GM21360 (cell line): ENCODE data around the gene ALDH3A2.
"Not testable (repeated sequence)": the region's sequence is repeated elsewhere in the genome, so short reads cannot be mapped to it uniquely, and the experiment has no call there.

Experiments
- ATAC-seq: cut with Tn5 transposase; IDR thresholded peaks from one replicate; pipeline ENCODE4 v1.9.1; 2021; ENCODE audit warnings: mild to moderate bottlenecking, moderate library complexity; ENCODE audit not compliant: unreplicated experiment

ALDH3A2 gene

GRCh38 chr17:19649274-19649541, 657 bp downstream of the ALDH3A2 start:
- no peak for ATAC-seq

GRCh38 chr17:19650826-19651225, 2.3 kb downstream of the ALDH3A2 start:
- ATAC-seq, result no peak

GRCh38 chr17:19651451-19652238, 3.1 kb downstream of the ALDH3A2 start:
- ATAC-seq, result no peak

DNA sequence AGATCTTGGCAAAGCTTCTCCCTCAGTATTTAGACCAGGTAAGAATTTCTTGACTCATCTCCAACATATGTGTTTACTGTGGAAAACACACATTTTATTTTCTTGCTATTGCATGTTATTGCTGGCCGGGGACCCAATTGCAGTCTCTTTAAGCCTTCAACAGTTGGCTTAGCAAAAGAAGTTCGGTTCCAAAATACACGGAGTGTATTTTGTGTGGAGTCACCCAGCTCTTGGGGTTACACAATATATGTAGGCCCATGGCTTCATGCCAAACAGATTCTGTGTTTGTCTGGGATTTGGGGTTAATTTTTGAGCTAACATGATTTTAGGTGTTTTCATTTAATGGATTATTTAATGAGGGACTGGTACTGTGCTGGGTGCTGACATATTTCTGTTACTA, 4.0 kb downstream of the ALDH3A2 start:
- no peak for ATAC-seq

DNA sequence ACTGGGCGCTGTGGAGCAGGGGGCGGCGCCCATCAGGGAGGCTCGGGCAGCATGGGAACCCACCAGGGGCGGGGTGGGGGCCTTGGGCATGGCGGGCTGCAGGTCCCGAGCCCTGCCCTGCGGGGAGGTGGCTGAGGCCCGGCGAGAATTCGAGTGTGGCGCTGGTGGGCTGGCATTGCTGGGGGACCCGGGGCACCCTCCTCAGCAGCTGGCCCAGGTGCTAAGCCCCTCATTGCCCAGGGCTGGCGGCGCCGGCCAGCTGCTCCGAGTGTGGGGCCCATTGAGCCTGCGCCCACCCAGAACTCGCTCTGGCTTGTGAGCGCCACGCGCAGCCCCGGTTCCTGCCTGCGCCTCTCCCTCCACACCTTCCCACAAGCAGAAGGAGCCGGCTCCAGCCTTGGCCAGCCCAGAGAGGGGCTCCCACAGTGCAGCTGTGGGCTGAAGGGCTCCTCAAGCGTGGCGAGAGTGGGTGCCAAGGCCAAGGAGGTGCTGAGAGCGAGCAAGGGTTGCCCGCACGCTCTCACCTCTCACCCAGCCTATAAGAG, 5.9 kb downstream of the ALDH3A2 start:
- no peak for ATAC-seq

DNA sequence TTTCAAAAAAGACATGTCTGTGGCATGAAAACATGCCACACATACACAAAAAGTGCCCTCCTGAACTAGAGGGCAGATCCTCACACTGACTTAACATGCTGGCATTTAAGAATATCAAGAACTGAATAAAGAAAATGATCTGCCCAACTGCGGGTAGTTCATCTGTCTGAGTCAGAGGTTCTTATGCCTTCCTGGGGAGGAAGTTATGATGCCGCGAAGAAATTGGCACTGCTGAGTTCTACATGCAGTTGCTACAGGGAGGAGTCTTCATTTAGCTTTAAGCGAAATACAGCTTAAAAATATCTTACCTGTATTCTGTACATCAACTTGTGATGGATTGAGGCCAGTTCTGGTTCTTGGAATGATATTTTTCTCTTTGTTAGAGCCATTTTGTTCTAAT, 6.3 kb downstream of the ALDH3A2 start:
- ATAC-seq, result no peak

DNA sequence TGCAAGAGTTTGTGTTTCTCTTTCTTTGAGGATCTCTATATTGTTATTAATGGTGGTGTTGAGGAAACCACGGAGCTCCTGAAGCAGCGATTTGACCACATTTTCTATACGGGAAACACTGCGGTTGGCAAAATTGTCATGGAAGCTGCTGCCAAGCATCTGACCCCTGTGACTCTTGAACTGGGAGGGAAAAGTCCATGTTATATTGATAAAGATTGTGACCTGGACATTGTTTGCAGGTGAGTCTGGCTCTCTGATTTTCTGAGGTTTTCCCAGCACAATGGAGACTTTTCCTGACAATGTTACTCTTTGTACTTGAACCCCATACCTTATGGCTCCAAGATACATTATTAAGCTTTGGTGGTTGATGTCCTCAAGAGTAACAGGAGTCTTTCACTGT, 7.8 kb downstream of the ALDH3A2 start:
- ATAC-seq, result no peak

DNA sequence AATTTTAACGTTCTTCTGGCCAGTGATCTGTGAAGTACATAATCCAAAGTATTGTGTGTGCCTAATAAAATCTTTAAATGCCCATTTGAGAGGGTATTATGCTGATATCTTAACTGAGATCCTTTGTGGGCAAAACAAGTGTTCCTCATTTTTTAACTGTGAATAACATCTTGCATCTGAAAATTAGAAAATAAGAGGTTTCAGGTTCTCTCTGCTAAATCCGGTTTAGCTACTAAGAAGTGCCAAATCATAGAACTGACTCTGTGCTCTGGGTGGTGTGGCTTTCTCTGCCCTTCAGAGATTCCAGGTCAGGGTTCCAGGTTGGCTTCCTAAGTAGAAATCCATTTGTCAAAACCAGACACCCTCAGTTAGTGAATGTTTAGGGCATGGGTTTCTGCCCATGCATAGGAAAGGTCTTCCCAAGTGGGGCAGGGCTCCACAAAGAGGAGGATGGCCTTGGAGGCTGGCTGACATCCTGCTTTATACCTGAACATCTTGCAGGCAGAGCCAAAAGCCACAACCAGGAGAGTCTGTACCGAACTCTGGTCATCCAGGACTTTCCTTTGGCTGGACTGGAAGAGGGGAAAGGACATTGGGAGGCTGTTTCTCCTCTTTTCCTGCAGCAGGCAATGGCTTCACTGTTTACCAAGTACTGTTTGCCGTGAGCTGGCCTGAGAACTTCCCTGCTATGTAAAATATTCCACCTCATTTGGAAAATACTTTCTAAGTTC, 8.5 kb downstream of the ALDH3A2 start:
- ATAC-seq, result no peak

- no peak for ATAC-seq
These were observed 11.0 kb downstream of the ALDH3A2 start for GRCh38 chr17:19659366-19660177.

DNA sequence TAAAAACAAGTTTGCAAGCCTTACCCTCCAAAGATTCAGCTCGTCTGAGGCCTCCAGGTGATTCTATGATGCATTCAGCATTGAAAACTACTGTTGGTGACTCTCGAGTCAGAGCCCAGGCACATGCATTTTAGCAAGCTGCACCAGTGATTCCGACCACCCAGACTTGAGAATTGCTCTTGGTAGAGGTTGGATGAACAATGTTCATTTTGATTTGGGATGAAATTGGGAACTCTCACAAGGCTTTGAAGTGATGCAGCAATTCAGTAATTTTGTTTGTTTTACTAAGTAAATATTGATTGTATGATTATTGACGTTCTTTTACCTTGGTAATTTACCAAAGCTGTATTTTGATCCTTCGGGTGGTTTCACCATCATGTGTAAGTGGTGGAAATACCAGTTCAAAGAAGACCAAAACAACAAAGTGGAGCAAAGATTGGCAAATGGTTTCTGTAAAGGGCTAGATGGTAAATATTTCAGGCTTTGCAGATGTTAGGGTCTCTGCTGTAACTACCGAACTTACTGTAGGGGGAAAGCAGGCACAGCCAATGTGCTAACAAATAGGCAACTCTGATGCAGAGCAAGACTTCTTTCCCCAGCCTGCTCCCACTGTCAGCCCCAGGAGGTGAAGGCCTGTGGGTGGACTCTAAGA, 11.8 kb downstream of the ALDH3A2 start:
- no peak for ATAC-seq

DNA sequence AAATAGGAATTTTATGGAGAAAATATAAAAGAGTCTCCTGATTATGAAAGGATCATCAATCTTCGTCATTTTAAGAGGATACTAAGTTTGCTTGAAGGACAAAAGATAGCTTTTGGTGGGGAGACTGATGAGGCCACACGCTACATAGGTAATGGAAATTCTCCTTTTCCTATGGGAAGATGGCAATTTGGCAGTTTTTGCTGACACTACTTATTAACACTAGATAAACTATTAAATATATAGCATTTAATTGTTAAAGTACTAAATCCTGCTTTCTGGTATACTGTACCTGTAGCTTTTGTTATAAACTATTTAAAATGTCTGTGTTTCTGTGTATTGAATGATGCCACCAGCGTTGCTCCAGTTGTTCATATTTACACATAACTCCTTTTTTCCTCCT, 12.6 kb downstream of the ALDH3A2 start:
- ATAC-seq, result no peak

DNA sequence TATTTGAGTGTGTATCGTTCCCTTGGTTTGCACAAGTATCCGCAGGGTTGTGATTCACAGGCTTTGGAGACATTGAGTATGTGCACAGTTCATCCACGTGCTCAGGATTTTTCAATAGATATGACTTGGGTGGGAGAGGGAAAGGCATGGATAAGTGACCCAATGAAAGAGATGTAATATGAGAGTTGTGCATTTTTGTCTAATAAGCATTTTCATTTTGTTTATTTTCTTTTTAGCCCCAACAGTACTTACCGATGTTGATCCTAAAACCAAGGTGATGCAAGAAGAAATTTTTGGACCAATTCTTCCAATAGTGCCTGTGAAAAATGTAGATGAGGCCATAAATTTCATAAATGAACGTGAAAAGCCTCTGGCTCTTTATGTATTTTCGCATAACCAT, 14.5 kb downstream of the ALDH3A2 start:
- ATAC-seq, result no peak

- no peak for ATAC-seq
These were observed 15.7 kb downstream of the ALDH3A2 start for GRCh38 chr17:19664136-19664820.

- no peak for ATAC-seq
These were observed 16.2 kb downstream of the ALDH3A2 start for GRCh38 chr17:19664821-19665181.

GRCh38 chr17:19669680-19670079, 21.1 kb downstream of the ALDH3A2 start:
- not testable (repeated sequence) for ATAC-seq

GRCh38 chr17:19670908-19671307, 22.4 kb downstream of the ALDH3A2 start:
- no peak for ATAC-seq

- ATAC-seq, result no peak
These were observed 22.9 kb downstream of the ALDH3A2 start for GRCh38 chr17:19671433-19671832.

GRCh38 chr17:19672009-19672750, 23.6 kb downstream of the ALDH3A2 start:
- ATAC-seq, result no peak

DNA sequence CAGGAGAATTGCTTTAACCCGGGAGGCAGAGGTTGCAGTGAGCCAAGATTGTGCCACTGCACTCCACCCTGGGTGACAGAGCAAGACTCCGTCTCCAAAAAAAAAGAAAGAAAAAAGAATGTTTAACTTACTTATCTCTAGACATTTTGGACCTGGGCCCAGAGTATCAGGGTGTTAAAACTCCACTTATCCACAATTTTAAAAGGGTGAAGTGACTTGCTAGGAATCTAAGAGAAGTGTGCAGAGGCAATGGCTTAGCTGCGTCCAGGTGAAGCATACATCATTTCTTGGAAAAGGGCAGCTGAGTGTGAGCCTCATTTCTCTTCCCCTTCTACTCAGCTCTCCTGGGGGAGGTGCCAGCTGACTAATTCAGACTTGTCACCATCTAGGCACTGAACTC, 25.1 kb downstream of the ALDH3A2 start:
- no peak for ATAC-seq

GRCh38 chr17:19676896-19677295, 28.3 kb downstream of the ALDH3A2 start:
- ATAC-seq, result no peak
